ENCODE data around the gene PPP3CB.

DNA sequence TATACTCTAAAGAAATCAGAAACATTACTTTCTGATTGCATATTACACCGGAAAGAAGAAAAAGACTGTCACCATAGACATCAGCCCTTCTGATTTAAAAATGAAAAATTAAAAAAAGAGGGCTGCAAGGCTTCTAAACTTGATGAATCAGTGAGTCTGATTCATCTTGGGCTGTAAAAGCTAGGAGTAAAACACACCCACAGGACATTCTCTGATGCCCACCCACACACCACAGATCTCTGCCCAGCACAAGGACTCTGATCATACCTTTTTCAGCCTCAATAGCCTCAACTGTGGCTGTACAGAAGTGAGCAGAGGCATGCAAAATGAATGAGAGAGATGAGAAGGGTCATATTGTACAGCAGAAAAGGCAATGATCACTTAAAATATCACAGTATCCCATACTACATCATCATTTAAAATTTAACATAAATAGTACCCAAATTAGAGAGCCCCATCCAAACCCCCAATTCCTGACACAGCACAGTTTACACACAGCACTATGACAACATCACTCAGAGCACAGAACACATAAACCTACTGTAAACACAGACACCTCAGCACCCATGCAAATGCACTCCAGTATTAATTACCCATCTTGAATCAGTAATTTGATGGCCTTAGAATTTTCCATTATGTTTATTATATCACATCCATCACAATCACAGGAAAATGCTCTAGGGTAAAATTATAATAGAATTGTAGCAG, 56.1 kb downstream of the PPP3CB start:
- TF ChIP-seq EZH2phosphoT487 (IDR thresholded peaks at IDR 0.05; ENCODE audit: insufficient read depth, low read depth) (no peak), EZH2 (IDR thresholded peaks at IDR 0.05; ENCODE audit: insufficient read depth, poor library complexity, severe bottlenecking) (no peak)

Data from GM23248 (cell line).